IMR-90 (cell line): Measurements from ENCODE around the gene SLC9A7. TPM values are rescaled to one million over a fixed set of nuclear protein-coding genes. Genes with fewer than 3 reads are reported as not detected.

ENCODE experiments used
- ATAC-seq: fragments of 200-7000 bp; cut with Tn5 transposase; 2 replicates; pipeline ENCODE4 v1.9.1; 2020; ENCODE audit warnings: low read depth, mild to moderate bottlenecking, moderate library complexity
- BruUV-seq: library from RNA; stranded (reverse); fragments of 400-500 nt; replicated peaks from 2 replicates; lab custom pipeline; 2021; lab: Mats Ljungman, UMichigan
- CTCF ChIA-PET: fragments of 300-600 bp; formaldehyde crosslinking; extraction: SDS; loops from one replicate; lab custom pipeline; 2021; ENCODE audit warnings: antibody characterized with exemption; lab: Yijun Ruan, JAX
- POLR2A ChIA-PET: fragments of 300-600 bp; sonication (Branson Sonifier 250); formaldehyde crosslinking; loops from one replicate; lab custom pipeline; 2022; ENCODE audit warnings: antibody characterized with exemption; ENCODE audit not compliant: unreplicated experiment; lab: Charles Lee
- DNase-seq: peaks from one replicate; pipeline ENCODE4 v3.0.0; 2013
- H2AFZ ChIP-seq: replicated peaks from 2 replicates; pipeline ENCODE3; 2013; ENCODE audit warnings: low read length, mild to moderate bottlenecking; ENCODE audit not compliant: poor library complexity
- H2AK5ac ChIP-seq: 2 replicates; pipeline ENCODE4 v1.6.1; 2013; ENCODE audit warnings: low read depth, low read length, inconsistent platforms
- H2AK9ac ChIP-seq: replicated peaks from 2 replicates; pipeline ENCODE3; 2013; ENCODE audit warnings: mild to moderate bottlenecking, low read depth, low read length, moderate library complexity; ENCODE audit not compliant: poor library complexity
- H2BK120ac ChIP-seq: 2 replicates; pipeline ENCODE4 v1.6.1; 2013; ENCODE audit warnings: low read depth, low read length, inconsistent platforms
- H2BK15ac ChIP-seq: 3 replicates; pipeline ENCODE4 v1.6.1; 2013; ENCODE audit warnings: low read depth, low read length, inconsistent platforms
- H2BK20ac ChIP-seq: 2 replicates; pipeline ENCODE4 v1.6.1; 2013; ENCODE audit warnings: low read depth, mild to moderate bottlenecking, inconsistent platforms, low read length, moderate library complexity
- H2BK5ac ChIP-seq: 2 replicates; pipeline ENCODE4 v1.6.1; 2013; ENCODE audit warnings: mild to moderate bottlenecking, low read depth, low read length, inconsistent platforms; ENCODE audit not compliant: poor library complexity, severe bottlenecking
- H3K14ac ChIP-seq: replicated peaks from 2 replicates; pipeline ENCODE4 v1.6.1; 2013; ENCODE audit warnings: low read depth, low read length, inconsistent platforms
- H3K18ac ChIP-seq: 2 replicates; pipeline ENCODE4 v1.6.1; 2013; ENCODE audit warnings: low read depth, low read length, control low read depth
- H3K23ac ChIP-seq: 2 replicates; pipeline ENCODE4 v1.6.1; 2013; ENCODE audit warnings: low read depth, low read length, inconsistent platforms
- H3K27ac ChIP-seq: 2 replicates; pipeline ENCODE4 v1.5.1; 2013; ENCODE audit warnings: mild to moderate bottlenecking, control low read depth, low read length; ENCODE audit not compliant: insufficient read depth
- H3K27me3 ChIP-seq: 2 replicates; pipeline ENCODE4 v1.6.1; 2013; ENCODE audit warnings: low read length; ENCODE audit not compliant: control insufficient read depth, insufficient read depth
- H3K36me3 ChIP-seq: 2 replicates; pipeline ENCODE4 v1.6.1; 2013; ENCODE audit warnings: low read length, mixed read lengths; ENCODE audit not compliant: control insufficient read depth, insufficient read depth
- H3K4ac ChIP-seq: 2 replicates; pipeline ENCODE4 v1.6.1; 2013; ENCODE audit warnings: low read depth, low read length, inconsistent platforms
- H3K4me1 ChIP-seq: 2 replicates; pipeline ENCODE4 v1.6.1; 2013; ENCODE audit warnings: low read length, mixed read lengths; ENCODE audit not compliant: control insufficient read depth, insufficient read depth
- H3K4me2 ChIP-seq: 2 replicates; pipeline ENCODE4 v1.6.1; 2013; ENCODE audit warnings: low read depth, mild to moderate bottlenecking, control low read depth, low read length, moderate library complexity
- H3K4me3 ChIP-seq: 2 replicates; pipeline ENCODE4 v1.5.1; 2013; ENCODE audit warnings: low read depth, mild to moderate bottlenecking, control low read depth, low read length, moderate library complexity; ENCODE audit not compliant: insufficient read depth
- H3K56ac ChIP-seq: 2 replicates; pipeline ENCODE4 v1.6.1; 2013; ENCODE audit warnings: low read length, inconsistent platforms; ENCODE audit not compliant: insufficient read depth; ENCODE audit errors: extremely low read depth
- H3K79me1 ChIP-seq, 2 experiments: 2 replicates each; pipeline ENCODE4 v1.6.1; 2013; ENCODE audit warnings: low read length in 2 of 2, inconsistent platforms in 1 of 2, low read depth in 1 of 2
- H3K9ac ChIP-seq: 2 replicates; pipeline ENCODE4 v1.6.1; 2013; ENCODE audit warnings: low read depth, low read length, control low read depth
- H3K9me1 ChIP-seq: 2 replicates; pipeline ENCODE4 v1.6.1; 2013; ENCODE audit warnings: low read length, inconsistent platforms; ENCODE audit not compliant: insufficient read depth
- H3K9me3 ChIP-seq: 2 replicates; pipeline ENCODE4 v1.6.1; 2013; ENCODE audit warnings: low read length; ENCODE audit not compliant: control insufficient read depth, insufficient read depth
- H4K20me1 ChIP-seq: 2 replicates; pipeline ENCODE4 v1.6.1; 2013; ENCODE audit warnings: low read length, inconsistent platforms; ENCODE audit not compliant: insufficient read depth
- H4K5ac ChIP-seq: 2 replicates; pipeline ENCODE4 v1.6.1; 2013; ENCODE audit warnings: mild to moderate bottlenecking, low read depth, low read length, control low read depth
- H4K8ac ChIP-seq, 2 experiments: 2 replicates each; pipeline ENCODE4 v1.6.1; 2013; ENCODE audit warnings: low read depth in 2 of 2, low read length in 2 of 2, control low read depth in 1 of 2, inconsistent platforms in 1 of 2
- H4K91ac ChIP-seq: 2 replicates; pipeline ENCODE4 v1.6.1; 2013; ENCODE audit warnings: low read depth, low read length, inconsistent platforms; ENCODE audit not compliant: insufficient read depth
- BHLHE40 ChIP-seq: fragments of 150-350 bp; IDR thresholded peaks from 2 replicates; pipeline ENCODE4 v1.6.1; 2016; ENCODE audit warnings: mild to moderate bottlenecking, low read depth, low read length
- CHD1 ChIP-seq: IDR thresholded peaks from 2 replicates; pipeline ENCODE4 v1.6.1; 2012; ENCODE audit warnings: low read depth, low read length, improper control_type of control experiment
- ELK1 ChIP-seq: fragments of 150-350 bp; IDR thresholded peaks from 2 replicates; pipeline ENCODE4 v1.6.1; 2016; ENCODE audit warnings: low read depth, mild to moderate bottlenecking, low read length, moderate library complexity, borderline replicate concordance
- FOS ChIP-seq: fragments of 150-350 bp; IDR thresholded peaks from 2 replicates; pipeline ENCODE4 v1.6.1; 2016; ENCODE audit warnings: low read depth, low read length
- MAFK ChIP-seq: IDR thresholded peaks from 2 replicates; pipeline ENCODE4 v1.6.1; 2012; ENCODE audit warnings: low read depth, low read length, improper control_type of control experiment
- MXI1 ChIP-seq: IDR thresholded peaks from 2 replicates; pipeline ENCODE4 v1.6.1; 2012; ENCODE audit warnings: low read depth, mild to moderate bottlenecking, low read length, moderate library complexity, borderline replicate concordance
- RAD21 ChIP-seq: IDR thresholded peaks from 2 replicates; pipeline ENCODE4 v1.6.1; 2012; ENCODE audit warnings: low read length, improper control_type of control experiment
- RCOR1 ChIP-seq: IDR thresholded peaks from 2 replicates; pipeline ENCODE4 v1.6.1; 2012; ENCODE audit warnings: mild to moderate bottlenecking, low read length, improper control_type of control experiment; ENCODE audit not compliant: insufficient replicate concordance
- RFX5 ChIP-seq: IDR thresholded peaks from 2 replicates; pipeline ENCODE4 v1.8.0; 2012; ENCODE audit warnings: low read depth, mild to moderate bottlenecking, low read length, moderate library complexity
- WGBS, 2 experiments: methylation state at CpG; one replicate each; pipeline versions ENCODE4 v1.1.5 to v1.1.7; 2013; ENCODE audit warnings: missing lambda C conversion rate in 2 of 2; ENCODE audit not compliant: insufficient read length in 1 of 2; ENCODE audit errors: extremely low coverage in 2 of 2; 5-methylcytosine and 5-hydroxymethylcytosine counted together
- dilution Hi-C: fragments of 300-500 bp; cut with HindIII; formaldehyde crosslinking; loops from one replicate; pipeline ENCODE4 v1.14.3; 2018; ENCODE audit warnings: low sequenced_read_pairs; ENCODE audit not compliant: unreplicated experiment
- in situ Hi-C: fragments of 300-500 bp; cut with MboI; formaldehyde crosslinking; loops from 3 replicates; pipeline ENCODE4 v1.14.3; 2019; ENCODE audit warnings: low sequenced_read_pairs, inconsistent platforms, mixed read lengths
- intact Hi-C: fragments of 100-400 bp; cut with micrococcal nuclease; formaldehyde crosslinking; loops from 2 replicates; pipeline ENCODE4 v1.10.0; 2022
- polyA plus RNA-seq, 3 experiments: library from polyadenylated mRNA; depleted of rRNA; stranded (reverse); fragments of >200 nt; gene quantifications; 2 replicates each; pipeline ENCODE4 v1.2.3, GENCODE V29; 2012; ENCODE audit warnings: low replicate concordance in 1 of 3
- total RNA-seq: library from RNA; depleted of rRNA; stranded (reverse); fragments of >200 nt; gene quantifications from 2 replicates; pipeline ENCODE4 v1.2.3, GENCODE V29; 2012

Gene SLC9A7
- total and polyA plus RNA-seq, 2 of the 4 experiments (the other 2 are of a cell fraction), result 14.4 to 76.4 TPM

- Histone ChIP-seq H3K9me3 (no peaks in the 10 kb centered on the region), H2BK120ac (no peak overlapping the region), H3K4ac (no peak overlapping the region), H3K79me1 (peaks cover 0 to 3% of the 10 kb centered on the region in 2 experiments; a peak in 1 of 4 replicates), H2AFZ (no peak overlapping the region), H3K4me3 (no peak overlapping the region), H3K9ac (no peak overlapping the region), H3K18ac (no peak overlapping the region), H3K56ac (no peak overlapping the region), H4K5ac (no peak overlapping the region), H3K9me1 (peaks cover 3% of the 10 kb centered on the region; the same call in 1 of the 2 replicates), H4K20me1 (peaks cover 6% of the 10 kb centered on the region; the same call in 1 of the 2 replicates), H3K36me3 (no peaks in the 10 kb centered on the region), H3K14ac (no peak overlapping the region), H2BK20ac (no peak overlapping the region), H2BK15ac (no peak overlapping the region), H3K4me1 (no peaks in the 10 kb centered on the region), H3K23ac (no peak overlapping the region), H4K8ac (no peak overlapping the region), H3K4me2 (no peak overlapping the region), H4K91ac (no peak overlapping the region), H2BK5ac (no peak overlapping the region), H3K27me3 (no peaks in the 10 kb centered on the region), H2AK9ac (no peak overlapping the region), H2AK5ac (no peak overlapping the region), H3K27ac (no peak overlapping the region)
- intact Hi-C loops, result no loop called here
- BruUV-seq, result no TSS peak
- POLR2A ChIA-PET, result no interaction called here
- no peak for ATAC-seq
- in situ Hi-C loops, result no loop called here
- no CpG with 5 or more reads among the region's 1 CpG for WGBS, 2 experiments
- TF ChIP-seq RCOR1 (no peak), CHD1 (no peak), FOS (no peak), RAD21 (no peak), RFX5 (no peak), MXI1 (no peak), ELK1 (no peak), BHLHE40 (no peak), MAFK (no peak)
- no peak for DNase-seq
- dilution Hi-C loops, result no loop called here
- CTCF ChIA-PET, result no interaction called here
Measured at GRCh38 chrX:46695491-46695890, 63.4 kb downstream of the SLC9A7 start.
